Stimulated activated naive CD8-positive, alpha-beta T cell treated with anti-CD3 and anti-CD28 coated beads, Interleukin-15, Interleukin-2, amounts not matched to agents 100 U/mL and 50 U/mL, for 24 hours (primary cell): Measurements from ENCODE around the gene MEAF6.
A peak's percentile ranks its signal among the peaks of the same experiment; 100 is the strongest.

ENCODE experiments used
- ATAC-seq: fragments of 150-1000 bp; cut with Tn5 transposase; one replicate; pipeline ENCODE4 v1.10.0; 2021
- DNase-seq: peaks from one replicate; pipeline ENCODE4 v3.0.0; 2021

Gene MEAF6

DNA sequence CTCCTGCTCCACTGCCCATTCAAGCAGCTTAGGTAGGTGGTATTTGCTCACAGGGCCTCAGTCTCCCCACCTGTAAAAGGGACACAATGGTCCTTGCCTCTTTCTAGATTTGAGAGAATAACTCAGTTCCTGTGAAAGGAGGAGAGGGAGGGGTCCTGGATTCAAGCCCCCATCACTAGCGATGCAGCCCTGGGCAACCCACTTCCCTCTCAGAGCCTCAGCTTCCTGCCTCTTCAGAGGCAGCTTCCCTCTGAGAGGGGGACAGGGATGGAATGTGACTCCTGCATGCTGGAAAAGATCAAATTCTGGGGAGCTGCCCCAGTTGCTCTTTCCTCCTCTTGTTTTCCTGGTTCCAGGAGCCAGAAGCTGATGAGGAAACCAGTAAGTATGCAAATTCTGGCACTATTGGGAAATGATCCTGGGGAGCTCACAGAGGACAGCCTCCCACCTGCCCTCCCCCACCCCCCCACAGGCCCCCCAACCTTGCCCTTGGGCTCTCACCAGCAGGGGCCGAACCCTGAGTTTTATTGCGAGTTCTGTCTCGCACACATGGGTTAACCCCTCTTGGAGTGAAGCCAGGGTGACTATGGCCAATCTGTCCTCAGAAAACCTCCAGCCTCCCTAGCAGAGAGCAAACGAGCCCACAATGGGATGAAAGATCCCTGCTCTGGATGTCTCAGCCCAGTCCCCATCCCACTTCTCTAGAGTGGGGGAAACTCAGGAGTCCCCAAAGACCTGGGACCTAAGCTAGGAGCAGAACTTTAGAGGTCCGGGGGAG lies 28.5 kb downstream of the MEAF6 start:
- no peak for ATAC-seq
- DNase-seq = no peak

GRCh38 chr1:37484325-37485051 lies 30.1 kb downstream of the MEAF6 start:
- ATAC-seq (no peak), DNase-seq (no peak)

- DNase-seq (no peak), ATAC-seq (no peak)
These were observed 30.8 kb downstream of the MEAF6 start for GRCh38 chr1:37483785-37484184.

GRCh38 chr1:37482796-37483744 lies 31.5 kb downstream of the MEAF6 start:
- no peak for ATAC-seq
- DNase-seq = no peak

DNA sequence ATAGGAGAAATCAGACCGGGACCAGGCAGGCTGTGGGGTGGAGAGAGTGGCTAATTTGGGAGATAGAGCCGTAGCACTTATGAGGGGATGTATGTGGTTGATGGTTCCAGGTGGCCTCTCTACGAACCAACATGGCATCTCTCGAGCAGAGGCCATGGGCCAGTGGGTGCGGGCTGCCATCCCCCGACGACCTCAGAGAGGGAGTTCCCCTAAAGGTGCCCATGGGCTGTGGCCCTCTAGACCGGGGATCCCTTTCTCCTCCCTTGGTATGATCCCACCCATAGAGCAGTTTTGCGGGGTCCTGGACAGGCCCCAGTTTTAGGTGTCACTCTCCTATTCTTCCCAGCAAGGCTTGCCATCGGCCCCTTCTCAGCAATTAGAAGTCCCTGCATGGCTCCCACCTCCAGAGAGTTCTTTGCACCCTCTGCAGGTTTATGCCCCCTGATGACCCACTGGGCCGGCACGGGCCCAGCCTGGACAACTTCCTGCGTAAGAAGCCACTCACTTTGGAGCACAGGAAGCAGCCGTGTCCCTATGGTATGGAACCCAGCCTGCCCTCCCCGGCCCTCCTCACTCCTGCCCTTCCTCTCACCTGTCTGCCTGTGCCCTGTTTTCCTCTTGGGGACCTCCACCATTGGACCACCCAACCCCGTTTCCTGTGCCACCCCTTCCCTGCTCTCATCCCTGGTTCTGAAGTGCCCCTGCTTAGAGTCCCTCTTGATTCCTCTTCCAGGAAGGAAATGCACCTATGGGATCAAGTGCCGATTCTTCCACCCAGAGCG lies 32.4 kb downstream of the MEAF6 start:
- no peak for DNase-seq
- ATAC-seq = no peak

GRCh38 chr1:37481289-37482003 lies 33.1 kb downstream of the MEAF6 start:
- DNase-seq = peak; percentile 59
- ATAC-seq = no peak

- ATAC-seq (no peak), DNase-seq (no peak)
These were observed 33.8 kb downstream of the MEAF6 start for GRCh38 chr1:37480581-37481288.

GRCh38 chr1:37480125-37480466 lies 34.5 kb downstream of the MEAF6 start:
- no peak for ATAC-seq
- DNase-seq = no peak

- DNase-seq (peak; percentile 93), ATAC-seq (peak; percentile 52)
These were observed 35.1 kb downstream of the MEAF6 start for GRCh38 chr1:37479255-37480124.

DNA sequence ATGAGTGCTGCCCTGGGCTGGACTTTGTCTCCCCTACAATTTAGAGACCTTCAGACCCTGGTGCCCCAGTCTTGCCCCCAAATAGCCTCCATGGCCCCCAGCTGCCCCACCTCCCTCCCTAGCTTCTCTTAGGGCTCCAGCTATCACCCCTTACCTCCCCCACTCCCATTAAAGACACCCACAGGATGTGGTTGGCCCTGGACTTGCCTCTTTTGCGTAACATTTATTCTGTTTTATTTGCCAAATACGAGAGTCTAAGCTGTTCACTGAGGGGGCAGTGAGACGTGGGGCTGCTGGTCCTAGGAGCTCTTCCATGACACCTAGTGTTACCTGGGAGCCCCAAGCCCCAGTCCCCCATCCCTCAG lies 35.7 kb downstream of the MEAF6 start:
- DNase-seq (peak; percentile 54), ATAC-seq (no peak)

DNA sequence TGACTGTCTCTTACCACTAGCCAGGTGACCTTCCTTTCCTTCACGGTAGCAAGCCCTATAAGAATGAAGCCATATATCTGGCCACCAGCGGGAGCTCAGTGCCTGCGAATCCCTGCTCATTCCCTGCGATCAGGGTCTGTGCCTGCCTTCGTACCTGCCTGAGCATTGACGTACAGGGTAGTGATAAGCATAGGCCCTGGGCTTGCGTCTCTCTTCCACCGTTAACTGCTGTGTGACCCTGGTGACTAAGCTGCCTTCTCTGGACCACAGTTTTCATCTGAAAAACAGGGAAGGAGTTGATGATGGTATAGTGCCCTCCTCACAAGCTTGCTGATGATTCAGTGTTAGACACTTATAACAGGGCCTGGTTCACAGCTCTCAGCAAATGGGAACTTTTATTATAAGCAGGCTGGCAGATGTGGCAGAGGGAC lies 36.1 kb downstream of the MEAF6 start:
- ATAC-seq (peak; percentile 47), DNase-seq (peak; percentile 61)

- no peak for DNase-seq
- ATAC-seq = no peak
These were observed 36.6 kb downstream of the MEAF6 start for GRCh38 chr1:37477946-37478345.

GRCh38 chr1:37477198-37477931 lies 37.2 kb downstream of the MEAF6 start:
- ATAC-seq (peak; percentile 38), DNase-seq (peak; percentile 88)

GRCh38 chr1:37476460-37477197 lies 37.9 kb downstream of the MEAF6 start:
- DNase-seq (no peak), ATAC-seq (no peak)

GRCh38 chr1:37476087-37476452 lies 38.5 kb downstream of the MEAF6 start:
- ATAC-seq = no peak
- no peak for DNase-seq

DNA sequence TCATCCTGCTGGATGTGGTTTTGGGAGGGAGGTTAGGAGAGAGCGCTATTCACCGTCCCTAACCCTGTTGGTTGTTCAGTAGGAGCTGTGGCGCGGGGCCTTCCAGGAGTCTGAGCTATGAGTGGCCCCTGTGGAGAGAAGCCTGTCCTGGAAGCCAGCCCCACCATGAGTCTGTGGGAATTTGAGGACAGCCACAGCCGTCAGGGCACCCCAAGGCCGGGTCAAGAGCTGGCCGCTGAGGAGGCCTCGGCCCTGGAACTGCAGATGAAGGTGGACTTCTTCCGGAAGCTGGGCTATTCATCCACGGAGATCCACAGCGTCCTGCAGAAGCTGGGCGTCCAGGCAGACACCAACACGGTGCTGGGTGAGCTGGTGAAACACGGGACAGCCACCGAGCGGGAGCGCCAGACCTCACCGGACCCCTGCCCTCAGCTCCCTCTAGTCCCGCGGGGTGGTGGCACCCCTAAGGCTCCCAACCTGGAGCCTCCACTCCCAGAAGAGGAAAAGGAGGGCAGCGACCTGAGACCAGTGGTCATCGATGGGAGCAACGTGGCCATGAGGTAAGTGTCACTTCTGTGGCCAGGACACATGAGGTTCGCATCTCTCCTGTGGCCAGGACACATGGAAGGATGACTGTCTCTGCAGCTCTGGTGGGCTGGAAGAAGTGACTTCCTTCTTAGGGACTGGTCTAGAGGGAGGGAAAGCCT lies 39.0 kb downstream of the MEAF6 start:
- DNase-seq (no peak), ATAC-seq (no peak)

GRCh38 chr1:37474697-37475379 lies 39.7 kb downstream of the MEAF6 start:
- ATAC-seq = no peak
- DNase-seq = no peak
